Osteocyte (in vitro differentiated cells): ENCODE data around the gene TFF2. TPM values are rescaled to one million over a fixed set of nuclear protein-coding genes. Genes with fewer than 3 reads are reported as not detected.

Experiments
- DNase-seq: peaks from one replicate; pipeline ENCODE4 v3.0.0; 2021; ENCODE audit warnings: mixed read lengths; ENCODE audit not compliant: unreplicated experiment; ENCODE audit errors: extremely low spot score
- H3K27ac Mint-ChIP-seq: one replicate; pipeline ENCODE4 v1.8.0; 2021; ENCODE audit warnings: mild to moderate bottlenecking, mixed read lengths; ENCODE audit not compliant: unreplicated experiment
- H3K27me3 Mint-ChIP-seq: one replicate; pipeline ENCODE4 v1.8.0; 2021; ENCODE audit warnings: mixed read lengths; ENCODE audit not compliant: unreplicated experiment
- H3K36me3 Mint-ChIP-seq: one replicate; pipeline ENCODE4 v1.8.0; 2021; ENCODE audit warnings: mixed read lengths; ENCODE audit not compliant: unreplicated experiment
- H3K4me1 Mint-ChIP-seq: one replicate; pipeline ENCODE4 v1.8.0; 2021; ENCODE audit warnings: mixed read lengths; ENCODE audit not compliant: unreplicated experiment
- H3K4me3 Mint-ChIP-seq: one replicate; pipeline ENCODE4 v1.8.0; 2021; ENCODE audit warnings: mild to moderate bottlenecking, moderate library complexity, mixed read lengths; ENCODE audit not compliant: unreplicated experiment
- H3K9me3 Mint-ChIP-seq: one replicate; pipeline ENCODE4 v1.8.0; 2021; ENCODE audit warnings: mixed read lengths; ENCODE audit not compliant: unreplicated experiment
- total RNA-seq: library from RNA; stranded (reverse); gene quantifications from 2 replicates; pipeline ENCODE4 v1.2.1, GENCODE V29; 2021
- TF ChIP-seq, protein P1 (sequence below): fragments of 200-600 bp; sonication (generic); IDR thresholded peaks from 2 replicates; pipeline ENCODE4 v1.5.0; 2021; ENCODE audit warnings: antibody characterized with exemption, mild to moderate bottlenecking, moderate library complexity

The TFF2 gene
- total RNA-seq, 1 donor from 2014 or later = not detected

- H3K4me1 Mint-ChIP-seq = peaks cover 36% of the 10 kb centered on the region
- TF ChIP-seq, protein P1, sequence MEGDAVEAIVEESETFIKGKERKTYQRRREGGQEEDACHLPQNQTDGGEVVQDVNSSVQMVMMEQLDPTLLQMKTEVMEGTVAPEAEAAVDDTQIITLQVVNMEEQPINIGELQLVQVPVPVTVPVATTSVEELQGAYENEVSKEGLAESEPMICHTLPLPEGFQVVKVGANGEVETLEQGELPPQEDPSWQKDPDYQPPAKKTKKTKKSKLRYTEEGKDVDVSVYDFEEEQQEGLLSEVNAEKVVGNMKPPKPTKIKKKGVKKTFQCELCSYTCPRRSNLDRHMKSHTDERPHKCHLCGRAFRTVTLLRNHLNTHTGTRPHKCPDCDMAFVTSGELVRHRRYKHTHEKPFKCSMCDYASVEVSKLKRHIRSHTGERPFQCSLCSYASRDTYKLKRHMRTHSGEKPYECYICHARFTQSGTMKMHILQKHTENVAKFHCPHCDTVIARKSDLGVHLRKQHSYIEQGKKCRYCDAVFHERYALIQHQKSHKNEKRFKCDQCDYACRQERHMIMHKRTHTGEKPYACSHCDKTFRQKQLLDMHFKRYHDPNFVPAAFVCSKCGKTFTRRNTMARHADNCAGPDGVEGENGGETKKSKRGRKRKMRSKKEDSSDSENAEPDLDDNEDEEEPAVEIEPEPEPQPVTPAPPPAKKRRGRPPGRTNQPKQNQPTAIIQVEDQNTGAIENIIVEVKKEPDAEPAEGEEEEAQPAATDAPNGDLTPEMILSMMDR = no peak
- peaks cover 14% of the 10 kb centered on the region for H3K27me3 Mint-ChIP-seq
- H3K27ac Mint-ChIP-seq = no peak overlapping the region
- no peak for DNase-seq
- no peaks in the 10 kb centered on the region for H3K36me3 Mint-ChIP-seq
- no peaks in the 10 kb centered on the region for H3K9me3 Mint-ChIP-seq
- H3K4me3 Mint-ChIP-seq = no peak overlapping the region
Measured at GRCh38 chr21:42396799-42397745, 46.3 kb upstream of the TFF2 start.

GRCh38 chr21:42395905-42396651, 45.3 kb upstream of the TFF2 start, which contains the start of gene TMPRSS3:
TSS of gene TMPRSS3 (minus strand) at chr21:42396052. CDS start at chr21:42395417, 635 bp downstream.
- H3K9me3 Mint-ChIP-seq = no peaks in the 10 kb centered on the region
- TF ChIP-seq, protein P1 = no peak
- H3K4me1 Mint-ChIP-seq = peaks cover 35% of the 10 kb centered on the region
- no peak for DNase-seq
- peaks cover 11% of the 10 kb centered on the region for H3K27me3 Mint-ChIP-seq
- peak within 1 kb of the TSS; percentile 39 for H3K27ac Mint-ChIP-seq
- no peaks in the 10 kb centered on the region for H3K36me3 Mint-ChIP-seq
- no peak within 1 kb of the TSS for H3K4me3 Mint-ChIP-seq

- Mint-ChIP-seq H3K9me3 (no peaks in the 10 kb centered on the region), H3K27ac (peak overlapping the region; percentile 39), H3K4me3 (no peak overlapping the region), H3K4me1 (peaks cover 31% of the 10 kb centered on the region), H3K27me3 (peaks cover 17% of the 10 kb centered on the region), H3K36me3 (no peaks in the 10 kb centered on the region)
- TF ChIP-seq, protein P1 = no peak
- no peak for DNase-seq
Measured at GRCh38 chr21:42395302-42395701, 44.5 kb upstream of the TFF2 start.

GRCh38 chr21:42393443-42393950, 42.7 kb upstream of the TFF2 start:
- no peak for DNase-seq
- Mint-ChIP-seq H3K27ac (peak overlapping the region; percentile 63), H3K9me3 (no peaks in the 10 kb centered on the region), H3K36me3 (no peaks in the 10 kb centered on the region), H3K4me3 (no peak overlapping the region), H3K4me1 (peaks cover 40% of the 10 kb centered on the region), H3K27me3 (peaks cover 28% of the 10 kb centered on the region)
- TF ChIP-seq, protein P1 = no peak
